ENCODE data around the gene RAP2B. TPM values are rescaled to one million over a fixed set of nuclear protein-coding genes. Genes with fewer than 3 reads are reported as not detected.
A peak's percentile ranks its signal among the peaks of the same experiment; 100 is the strongest.

Gene RAP2B
- total and polyA plus RNA-seq, 2 donors (not counting 1 experiment from before 2014, with no cell fraction given), result 8.7 to 27.1 TPM

DNA sequence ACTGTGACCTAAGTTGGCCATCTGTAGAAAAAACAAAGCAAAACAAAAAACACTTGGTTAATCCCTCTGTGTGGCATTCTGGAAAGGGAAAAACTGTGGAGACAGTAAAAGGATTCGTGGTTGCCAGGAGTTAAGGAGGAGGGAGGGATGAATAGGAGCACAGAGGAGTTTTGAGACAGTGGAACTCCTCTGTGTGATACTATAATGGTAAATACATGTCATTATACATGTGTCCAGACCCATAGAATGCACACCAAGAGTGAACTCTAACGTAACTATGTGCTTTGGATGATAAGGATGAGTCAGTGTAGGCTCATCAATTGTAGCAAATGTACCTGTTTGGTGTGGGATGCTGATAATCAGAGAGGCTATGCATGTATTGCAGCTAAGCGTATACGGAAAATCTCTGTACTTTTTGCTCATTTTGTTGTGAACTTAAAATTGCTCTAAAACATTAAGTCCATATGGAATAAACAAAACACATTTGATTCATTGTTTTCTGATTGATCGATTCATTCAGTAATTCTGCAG lies 33.4 kb downstream of the RAP2B start:
- H3K9ac ChIP-seq (ENCODE audit: insufficient read depth, low read length), result no peak overlapping the region
- no peak overlapping the region for H2AFZ ChIP-seq (ENCODE audit: low read length)
- no peaks in the 10 kb centered on the region for H3K79me2 ChIP-seq (ENCODE audit: control insufficient read depth, insufficient read depth, low read length)
- H3K9me3 ChIP-seq (ENCODE audit: control insufficient read depth, insufficient read depth, low read depth, low read length), result no peaks in the 10 kb centered on the region
- no peak overlapping the region for H3K27ac ChIP-seq (ENCODE audit: insufficient read depth, low read length)
- no peak for DNase-seq (ENCODE audit: low read depth in 2 of 2)
- H3K4me1 ChIP-seq (ENCODE audit: control insufficient read depth, extremely low read depth, insufficient read depth, low read length), result no peaks in the 10 kb centered on the region
- no peak for TF ChIP-seq EZH2 (IDR thresholded peaks at IDR 0.05; ENCODE audit: low read length, missing control alignments)
- TF ChIP-seq, protein P1, sequence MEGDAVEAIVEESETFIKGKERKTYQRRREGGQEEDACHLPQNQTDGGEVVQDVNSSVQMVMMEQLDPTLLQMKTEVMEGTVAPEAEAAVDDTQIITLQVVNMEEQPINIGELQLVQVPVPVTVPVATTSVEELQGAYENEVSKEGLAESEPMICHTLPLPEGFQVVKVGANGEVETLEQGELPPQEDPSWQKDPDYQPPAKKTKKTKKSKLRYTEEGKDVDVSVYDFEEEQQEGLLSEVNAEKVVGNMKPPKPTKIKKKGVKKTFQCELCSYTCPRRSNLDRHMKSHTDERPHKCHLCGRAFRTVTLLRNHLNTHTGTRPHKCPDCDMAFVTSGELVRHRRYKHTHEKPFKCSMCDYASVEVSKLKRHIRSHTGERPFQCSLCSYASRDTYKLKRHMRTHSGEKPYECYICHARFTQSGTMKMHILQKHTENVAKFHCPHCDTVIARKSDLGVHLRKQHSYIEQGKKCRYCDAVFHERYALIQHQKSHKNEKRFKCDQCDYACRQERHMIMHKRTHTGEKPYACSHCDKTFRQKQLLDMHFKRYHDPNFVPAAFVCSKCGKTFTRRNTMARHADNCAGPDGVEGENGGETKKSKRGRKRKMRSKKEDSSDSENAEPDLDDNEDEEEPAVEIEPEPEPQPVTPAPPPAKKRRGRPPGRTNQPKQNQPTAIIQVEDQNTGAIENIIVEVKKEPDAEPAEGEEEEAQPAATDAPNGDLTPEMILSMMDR (conservative IDR thresholded peaks at IDR 0.05 in 1 of 2, IDR thresholded peaks at IDR 0.05 in 1 of 2; ENCODE audit: low read depth in 1 of 2, low read length in 2 of 2), result no peak
- H3K4me2 ChIP-seq (ENCODE audit: extremely low read depth, insufficient read depth, low read length), result no peak overlapping the region
- H3K27me3 ChIP-seq (ENCODE audit: control insufficient read depth, insufficient read depth, low read length), result no peaks in the 10 kb centered on the region
- H3K36me3 ChIP-seq (ENCODE audit: control insufficient read depth, insufficient read depth, low read length), result no peaks in the 10 kb centered on the region
- no peaks in the 10 kb centered on the region for H4K20me1 ChIP-seq (ENCODE audit: control insufficient read depth, extremely low read depth, insufficient read depth, low read length)
- H3K4me3 ChIP-seq (replicated peaks in 1 of 4; ENCODE audit: control extremely low read depth in 1 of 4, insufficient read depth in 1 of 4, low read depth in 3 of 4, low read length in 4 of 4), result no peak overlapping the region

DNA sequence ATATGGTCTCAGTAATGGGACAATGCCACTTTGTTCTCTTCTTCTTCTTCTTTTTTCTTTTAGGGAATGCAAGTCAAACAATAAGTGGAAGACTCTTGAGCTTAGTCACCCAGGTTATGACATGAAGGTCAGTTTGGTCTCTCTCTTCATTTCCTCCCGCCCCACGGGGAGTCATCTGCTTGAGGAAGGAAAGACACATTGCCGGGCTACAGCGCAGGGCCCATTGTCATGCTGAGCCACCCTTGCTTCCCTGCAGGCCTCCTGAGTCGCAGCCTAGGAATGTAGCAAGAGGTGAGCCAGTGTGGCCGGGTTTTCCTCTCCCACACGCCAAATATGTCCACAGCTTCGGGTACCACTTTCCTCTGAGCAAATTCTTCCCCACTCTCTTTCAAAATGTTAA lies 47.6 kb downstream of the RAP2B start:
- Histone ChIP-seq H3K79me2 (ENCODE audit: control insufficient read depth, insufficient read depth, low read length) (no peaks in the 10 kb centered on the region), H3K4me2 (ENCODE audit: extremely low read depth, insufficient read depth, low read length) (peak overlapping the region; percentile 54), H2AFZ (ENCODE audit: low read length) (peak overlapping the region; percentile 17), H3K4me3 (replicated peaks in 1 of 4; ENCODE audit: control extremely low read depth in 1 of 4, insufficient read depth in 1 of 4, low read depth in 3 of 4, low read length in 4 of 4) (no peak overlapping the region), H3K36me3 (ENCODE audit: control insufficient read depth, insufficient read depth, low read length) (no peaks in the 10 kb centered on the region), H3K4me1 (ENCODE audit: control insufficient read depth, extremely low read depth, insufficient read depth, low read length) (peaks cover 7% of the 10 kb centered on the region), H3K9ac (ENCODE audit: insufficient read depth, low read length) (no peak overlapping the region), H3K27ac (ENCODE audit: insufficient read depth, low read length) (peak overlapping the region; percentile 38), H3K27me3 (ENCODE audit: control insufficient read depth, insufficient read depth, low read length) (no peaks in the 10 kb centered on the region), H4K20me1 (ENCODE audit: control insufficient read depth, extremely low read depth, insufficient read depth, low read length) (no peaks in the 10 kb centered on the region), H3K9me3 (ENCODE audit: control insufficient read depth, insufficient read depth, low read depth, low read length) (no peaks in the 10 kb centered on the region)
- TF ChIP-seq, protein P1 (conservative IDR thresholded peaks at IDR 0.05 in 1 of 2, IDR thresholded peaks at IDR 0.05 in 1 of 2; ENCODE audit: low read depth in 1 of 2, low read length in 2 of 2), result no peak
- TF ChIP-seq EZH2 (IDR thresholded peaks at IDR 0.05; ENCODE audit: low read length, missing control alignments), result no peak
- DNase-seq (ENCODE audit: low read depth in 2 of 2), result peak; percentile 45 to 68

DNA sequence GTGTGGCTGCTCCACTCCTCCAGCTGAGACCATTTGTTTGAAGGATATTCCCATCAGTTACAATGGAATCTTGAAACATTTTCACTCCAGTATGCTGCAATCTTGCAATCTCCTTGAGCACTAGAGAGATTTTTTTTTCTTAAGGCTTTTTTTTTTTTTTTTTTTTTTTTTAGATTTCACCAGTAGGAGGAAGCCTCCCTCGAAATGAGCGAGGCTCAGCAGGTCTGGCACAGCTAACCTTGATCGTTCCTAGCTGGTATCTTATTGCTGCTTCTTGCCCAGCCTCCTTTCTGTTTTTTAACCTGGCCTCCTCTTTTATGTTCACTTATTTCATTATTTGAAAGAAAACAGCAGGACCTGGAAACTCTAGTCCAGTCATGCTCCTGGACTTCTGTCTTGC lies 48.1 kb downstream of the RAP2B start:
- H3K9ac ChIP-seq (ENCODE audit: insufficient read depth, low read length), result no peak overlapping the region
- no peaks in the 10 kb centered on the region for H3K36me3 ChIP-seq (ENCODE audit: control insufficient read depth, insufficient read depth, low read length)
- peak overlapping the region; percentile 54 for H3K4me2 ChIP-seq (ENCODE audit: extremely low read depth, insufficient read depth, low read length)
- no peak overlapping the region for H3K4me3 ChIP-seq (replicated peaks in 1 of 4; ENCODE audit: control extremely low read depth in 1 of 4, insufficient read depth in 1 of 4, low read depth in 3 of 4, low read length in 4 of 4)
- H3K9me3 ChIP-seq (ENCODE audit: control insufficient read depth, insufficient read depth, low read depth, low read length), result no peaks in the 10 kb centered on the region
- no peak overlapping the region for H2AFZ ChIP-seq (ENCODE audit: low read length)
- peaks cover 7% of the 10 kb centered on the region for H3K4me1 ChIP-seq (ENCODE audit: control insufficient read depth, extremely low read depth, insufficient read depth, low read length)
- H3K27ac ChIP-seq (ENCODE audit: insufficient read depth, low read length), result no peak overlapping the region
- H4K20me1 ChIP-seq (ENCODE audit: control insufficient read depth, extremely low read depth, insufficient read depth, low read length), result no peaks in the 10 kb centered on the region
- peak; percentile 6 to 38 for DNase-seq (ENCODE audit: low read depth in 2 of 2)
- no peak for TF ChIP-seq EZH2 (IDR thresholded peaks at IDR 0.05; ENCODE audit: low read length, missing control alignments)
- TF ChIP-seq, protein P1 (conservative IDR thresholded peaks at IDR 0.05 in 1 of 2, IDR thresholded peaks at IDR 0.05 in 1 of 2; ENCODE audit: low read depth in 1 of 2, low read length in 2 of 2), result peak in 1 of 2 donors; percentile 23
- H3K79me2 ChIP-seq (ENCODE audit: control insufficient read depth, insufficient read depth, low read length), result no peaks in the 10 kb centered on the region
- no peaks in the 10 kb centered on the region for H3K27me3 ChIP-seq (ENCODE audit: control insufficient read depth, insufficient read depth, low read length)
